ENCODE measurements around the gene ASPSCR1. TPM values are rescaled to one million over a fixed set of nuclear protein-coding genes. Genes with fewer than 3 reads are reported as not detected.
A peak's percentile ranks its signal among the peaks of the same experiment; 100 is the strongest.

The ASPSCR1 gene
- total RNA-seq, 3 donors from 2014 or later, result 15.4 to 31.8 (median 17.9) TPM

DNA sequence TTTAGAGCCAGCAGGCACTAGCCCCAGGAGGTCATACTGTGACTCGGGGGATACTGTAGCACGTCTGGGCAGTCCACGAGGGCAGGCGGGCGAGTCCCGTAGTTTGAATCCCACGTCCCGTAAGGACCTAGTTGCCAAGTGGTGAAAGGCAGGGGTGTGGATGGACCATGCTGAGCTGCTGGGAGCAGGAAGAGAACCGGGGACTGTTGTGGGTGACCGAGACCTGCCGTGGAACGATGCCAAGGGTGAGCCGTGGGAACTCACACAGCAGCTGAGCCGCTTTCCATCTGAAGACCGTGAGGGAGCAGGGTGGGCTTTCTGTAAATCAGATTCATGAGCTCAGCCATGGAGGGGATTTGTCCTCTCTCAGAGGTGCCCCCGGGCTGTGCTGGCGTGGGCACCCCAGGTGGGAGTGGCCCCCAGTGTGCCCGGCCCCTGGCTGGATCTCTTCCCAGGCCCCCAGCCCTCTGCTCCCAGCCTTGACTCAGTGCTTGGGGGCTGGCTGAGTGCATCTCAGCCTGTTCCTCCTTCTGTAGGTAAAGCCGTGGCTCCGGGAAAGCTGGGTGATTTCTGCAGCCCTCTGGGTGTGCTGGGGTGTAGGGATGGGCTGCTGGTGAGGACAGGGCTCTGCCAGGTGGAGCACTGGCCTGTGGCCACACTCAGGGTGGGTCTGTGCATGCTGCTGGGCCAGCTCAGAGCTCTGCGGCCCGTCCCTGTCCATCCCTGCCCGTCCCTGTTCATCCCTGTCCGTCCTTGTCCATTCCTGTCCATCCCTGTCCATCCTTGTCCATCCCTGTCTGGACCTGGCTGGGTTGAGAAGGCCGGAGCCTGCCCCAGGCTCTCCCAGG, 13.6 kb downstream of the ASPSCR1 start:
- intact Hi-C loops (cut with DNase I; ENCODE audit: low total_unique reads), result no loop called here
- Histone ChIP-seq H3K4me1 (peaks cover 0 to 9% of the 10 kb centered on the region in 2 donors), H3K36me3 (no peaks in the 10 kb centered on the region), H3K27ac (peak overlapping the region; percentile 61 to 77), H3K4me3 (peak overlapping the region in 1 of 3 donors; percentile 48), H3K27me3 (no peaks in the 10 kb centered on the region), H3K9me3 (no peaks in the 10 kb centered on the region)
- no peak for DNase-seq (ENCODE audit: low spot score in 2 of 2)
- TF ChIP-seq POLR2AphosphoS5 (IDR thresholded peaks at IDR 0.05) (no peak), POLR2A (IDR thresholded peaks at IDR 0.05) (no peak)
- TF ChIP-seq, protein P1, sequence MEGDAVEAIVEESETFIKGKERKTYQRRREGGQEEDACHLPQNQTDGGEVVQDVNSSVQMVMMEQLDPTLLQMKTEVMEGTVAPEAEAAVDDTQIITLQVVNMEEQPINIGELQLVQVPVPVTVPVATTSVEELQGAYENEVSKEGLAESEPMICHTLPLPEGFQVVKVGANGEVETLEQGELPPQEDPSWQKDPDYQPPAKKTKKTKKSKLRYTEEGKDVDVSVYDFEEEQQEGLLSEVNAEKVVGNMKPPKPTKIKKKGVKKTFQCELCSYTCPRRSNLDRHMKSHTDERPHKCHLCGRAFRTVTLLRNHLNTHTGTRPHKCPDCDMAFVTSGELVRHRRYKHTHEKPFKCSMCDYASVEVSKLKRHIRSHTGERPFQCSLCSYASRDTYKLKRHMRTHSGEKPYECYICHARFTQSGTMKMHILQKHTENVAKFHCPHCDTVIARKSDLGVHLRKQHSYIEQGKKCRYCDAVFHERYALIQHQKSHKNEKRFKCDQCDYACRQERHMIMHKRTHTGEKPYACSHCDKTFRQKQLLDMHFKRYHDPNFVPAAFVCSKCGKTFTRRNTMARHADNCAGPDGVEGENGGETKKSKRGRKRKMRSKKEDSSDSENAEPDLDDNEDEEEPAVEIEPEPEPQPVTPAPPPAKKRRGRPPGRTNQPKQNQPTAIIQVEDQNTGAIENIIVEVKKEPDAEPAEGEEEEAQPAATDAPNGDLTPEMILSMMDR (IDR thresholded peaks at IDR 0.05), result no peak

DNA sequence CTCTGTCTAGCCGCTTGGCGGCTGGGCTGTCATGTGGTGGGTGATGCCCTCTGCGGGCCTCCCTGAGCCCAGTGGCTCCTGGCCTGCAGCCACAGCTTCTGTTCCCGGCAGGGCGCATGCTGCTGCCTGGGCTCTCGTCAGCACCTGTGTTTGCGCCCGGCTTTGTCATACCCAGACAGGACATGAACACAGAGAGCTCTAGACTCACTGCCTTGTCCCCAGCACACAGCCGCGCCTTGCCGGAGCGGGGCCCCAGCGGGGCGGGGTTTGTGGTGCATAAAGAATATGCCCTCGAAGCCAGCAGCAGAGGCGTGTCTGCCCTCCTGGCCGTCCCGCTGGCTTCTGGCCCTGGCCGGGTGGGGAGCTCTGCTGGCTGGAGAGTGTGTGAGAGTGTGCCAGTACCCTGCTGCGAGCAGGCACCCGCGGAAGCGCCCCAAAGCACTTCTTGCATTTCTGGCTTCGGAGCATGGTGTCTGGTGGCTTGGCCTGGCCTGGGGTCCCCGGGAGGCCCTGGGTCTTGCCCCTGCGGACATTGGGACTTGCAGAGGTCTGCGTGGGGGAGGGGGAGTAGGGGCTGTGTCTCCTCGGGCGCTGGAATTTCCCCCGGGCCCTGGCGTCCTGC, 14.4 kb downstream of the ASPSCR1 start:
- Histone ChIP-seq H3K9me3 (no peaks in the 10 kb centered on the region), H3K27me3 (no peaks in the 10 kb centered on the region), H3K27ac (peak overlapping the region; percentile 61 to 77), H3K4me1 (peaks cover 0 to 9% of the 10 kb centered on the region in 2 donors), H3K4me3 (peak overlapping the region in 2 of 3 donors; percentile 19 to 48), H3K36me3 (no peaks in the 10 kb centered on the region)
- intact Hi-C loops (cut with DNase I; ENCODE audit: low total_unique reads), result no loop called here
- DNase-seq (ENCODE audit: low spot score in 2 of 2), result peak; percentile 77 to 83
- TF ChIP-seq POLR2A (IDR thresholded peaks at IDR 0.05) (no peak), POLR2AphosphoS5 (IDR thresholded peaks at IDR 0.05) (no peak)
- TF ChIP-seq, protein P1 (IDR thresholded peaks at IDR 0.05), result no peak

DNA sequence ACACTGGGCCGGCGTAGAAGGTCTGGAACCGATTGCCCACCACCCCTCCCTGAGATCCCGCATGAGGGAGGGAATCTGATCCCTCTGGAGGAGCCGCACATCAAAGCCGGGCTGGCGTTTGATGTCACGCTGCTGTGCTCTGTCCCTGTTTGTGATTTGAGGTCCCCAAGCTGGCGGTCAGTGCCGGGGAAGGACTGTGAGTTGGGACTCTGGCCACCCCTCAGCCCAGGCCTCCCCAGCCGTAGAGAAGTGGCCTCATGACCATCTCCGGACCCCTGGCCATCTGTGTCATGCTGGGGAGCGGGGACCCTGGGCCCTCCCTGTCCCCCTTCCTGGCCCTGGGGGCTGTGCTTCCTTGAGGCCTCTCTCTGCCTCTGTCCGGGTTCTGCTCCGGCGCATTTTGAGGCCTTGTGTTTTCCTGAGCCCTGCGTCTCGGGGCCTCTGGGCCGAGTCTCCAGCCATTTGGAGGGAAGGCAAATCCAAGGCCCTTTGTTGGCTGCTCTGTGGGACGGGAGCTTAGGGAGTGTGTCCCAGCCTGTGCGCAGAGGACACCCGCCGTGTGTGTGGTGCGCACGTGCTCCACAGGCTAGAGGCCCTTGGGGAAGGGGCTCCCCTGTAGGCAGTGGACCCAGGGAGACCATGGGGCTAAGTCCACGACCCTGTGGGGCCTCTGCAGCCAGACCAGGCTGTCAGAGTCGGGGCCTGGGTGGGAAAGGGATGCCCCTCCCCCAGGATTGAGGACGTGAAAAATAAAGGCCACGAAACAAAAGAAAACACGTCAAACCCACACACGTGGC, 15.1 kb downstream of the ASPSCR1 start:
- Histone ChIP-seq H3K4me3 (peak overlapping the region in 2 of 3 donors; percentile 19 to 48), H3K9me3 (no peaks in the 10 kb centered on the region), H3K27ac (peak overlapping the region; percentile 61 to 77), H3K27me3 (no peaks in the 10 kb centered on the region), H3K4me1 (peaks cover 0 to 9% of the 10 kb centered on the region in 2 donors), H3K36me3 (no peaks in the 10 kb centered on the region)
- intact Hi-C loops (cut with DNase I; ENCODE audit: low total_unique reads), result no loop called here
- TF ChIP-seq POLR2AphosphoS5 (IDR thresholded peaks at IDR 0.05) (no peak), POLR2A (IDR thresholded peaks at IDR 0.05) (no peak)
- TF ChIP-seq, protein P1 (IDR thresholded peaks at IDR 0.05), result no peak
- DNase-seq (ENCODE audit: low spot score in 2 of 2), result no peak

DNA sequence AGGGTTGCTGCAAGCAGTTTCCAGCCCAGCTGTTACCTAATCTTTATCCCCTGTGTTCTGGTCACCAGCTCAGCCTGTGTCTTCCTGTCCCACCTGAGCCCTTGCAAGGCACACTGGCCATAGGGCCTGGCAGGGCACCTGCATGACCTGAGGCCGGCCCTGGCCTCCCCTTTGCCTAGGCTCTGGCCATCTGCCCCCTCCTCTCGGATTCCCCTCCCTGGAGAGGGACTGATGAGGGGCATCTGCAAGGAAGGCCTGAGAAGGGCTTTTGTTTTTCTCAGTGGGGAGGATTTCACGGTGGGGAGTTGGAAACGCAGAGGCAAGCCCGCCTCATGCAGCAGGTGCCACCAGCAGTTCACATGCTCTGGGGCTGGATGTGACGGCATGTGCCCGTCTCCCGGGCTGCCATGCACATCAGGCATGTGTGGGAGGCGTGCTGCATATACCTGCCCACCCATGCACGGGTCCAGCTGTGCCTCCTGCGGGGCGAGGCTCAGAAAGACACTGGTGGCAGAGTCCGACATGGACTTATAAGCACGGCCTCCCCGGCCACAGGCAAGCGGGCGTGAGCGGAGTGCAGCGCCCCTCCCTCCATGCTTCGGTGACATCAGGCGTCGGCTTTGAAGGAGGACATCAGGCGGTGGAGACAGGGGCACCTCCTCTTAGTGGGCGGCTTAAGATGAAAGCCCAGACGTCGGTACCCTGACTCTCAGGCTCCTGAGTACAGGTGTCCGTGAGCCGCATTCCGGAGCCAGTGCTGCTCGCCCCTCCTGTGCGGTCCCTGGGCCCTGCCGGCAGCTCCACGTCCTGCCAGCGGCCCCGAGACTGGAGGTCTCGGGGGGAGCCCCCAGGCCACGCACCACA, 16.5 kb downstream of the ASPSCR1 start:
- TF ChIP-seq, protein P1 (IDR thresholded peaks at IDR 0.05), result no peak
- TF ChIP-seq POLR2A (IDR thresholded peaks at IDR 0.05) (no peak), POLR2AphosphoS5 (IDR thresholded peaks at IDR 0.05) (no peak)
- Histone ChIP-seq H3K4me3 (no peak overlapping the region), H3K36me3 (no peaks in the 10 kb centered on the region), H3K9me3 (no peaks in the 10 kb centered on the region), H3K27ac (no peak overlapping the region), H3K27me3 (no peaks in the 10 kb centered on the region), H3K4me1 (peaks cover 0 to 9% of the 10 kb centered on the region in 2 donors)
- intact Hi-C loops (cut with DNase I; ENCODE audit: low total_unique reads), result no loop called here
- no peak for DNase-seq (ENCODE audit: low spot score in 2 of 2)
